Stomach (tissue), 19 donors: ENCODE measurements around the gene DIRAS1. TPM values are rescaled to one million over a fixed set of nuclear protein-coding genes. Genes with fewer than 3 reads are reported as not detected.

ENCODE experiments used
- DNase-seq, 2 donors: peaks; one replicate each; pipeline versions ENCODE4 v3.0.0 to v3.0.0-alpha.2; 2013 to 2019
- H3K27ac ChIP-seq, 5 donors: fragments of 200-600 bp in 4 of 5; sonication (generic) in 4 of 5; one replicate each; pipeline ENCODE4 v1.5.1; 2013 to 2019; ENCODE audit warnings: mild to moderate bottlenecking in 1 of 5, moderate library complexity in 1 of 5
- H3K27me3 ChIP-seq, 3 donors: fragments of 200-600 bp; sonication (generic); one replicate each; pipeline ENCODE4 v1.5.1; 2017 to 2019; ENCODE audit warnings: mixed run types in 1 of 3
- H3K36me3 ChIP-seq, 4 donors: fragments of 200-600 bp; sonication (generic); 1 replicate in 3 of 4; 2 replicates in 1 of 4; pipeline ENCODE4 v1.5.1; 2016 to 2019
- H3K4me1 ChIP-seq, 4 donors: fragments of 200-600 bp; sonication (generic); one replicate each; pipeline ENCODE4 v1.5.1; 2016 to 2019
- H3K4me3 ChIP-seq, 4 donors: fragments of 200-600 bp; sonication (generic) in 3 of 4; one replicate each; pipeline ENCODE4 v1.5.1; 2016 to 2019; ENCODE audit warnings: mild to moderate bottlenecking in 1 of 4
- H3K9me3 ChIP-seq, 4 donors: fragments of 200-600 bp; sonication (generic); one replicate each; pipeline ENCODE4 v1.5.1; 2016 to 2019
- CTCF ChIP-seq, 7 experiments: fragments of 450-650 bp in 4 of 7; fragments of 200-600 bp in 3 of 7; sonication (generic) in 3 of 7; IDR thresholded peaks; one replicate each; pipeline ENCODE4 v1.5.1; 2016 to 2019; ENCODE audit warnings: antibody characterized with exemption in 7 of 7, control low read depth in 2 of 7, mild to moderate bottlenecking in 1 of 7
- EP300 ChIP-seq: sonication (generic); formaldehyde crosslinking; IDR thresholded peaks from one replicate; pipeline ENCODE4 v1.6.1; 2017; ENCODE audit warnings: antibody characterized with exemption
- POLR2A ChIP-seq, 4 donors: fragments of 450-650 bp; IDR thresholded peaks; one replicate each; pipeline ENCODE4 v1.6.1; 2016; ENCODE audit warnings: antibody characterized with exemption in 4 of 4, control low read depth in 2 of 4, mild to moderate bottlenecking in 1 of 4, moderate library complexity in 1 of 4
- POLR2AphosphoS5 ChIP-seq, 3 donors: sonication (generic); formaldehyde crosslinking; IDR thresholded peaks; one replicate each; pipeline ENCODE4 v1.6.1; 2016; ENCODE audit warnings: antibody characterized with exemption in 3 of 3
- WGBS, 5 donors: extraction: QIAGEN DNeasy Blood & Tissue Kit in 3 of 5; methylation state at CpG; one replicate each; pipeline versions ENCODE4 v1.1.5 to v1.1.7; 2013 to 2018; 5-methylcytosine and 5-hydroxymethylcytosine counted together
- intact Hi-C: fragments of 100-400 bp; cut with DNase I; formaldehyde crosslinking; loops from one replicate; pipeline ENCODE4 v1.15.1; 2023; ENCODE audit warnings: low total_unique reads
- long read RNA-seq, 10 donors: transcript quantifications; one replicate each; lab custom pipeline, GENCODE V29; 2026
- polyA plus RNA-seq, 3 donors: library from polyadenylated mRNA; stranded (reverse); fragments of 200-250 nt; gene quantifications; one replicate each; pipeline ENCODE4 v1.2.3, GENCODE V29; 2013
- total RNA-seq, 5 donors: library from RNA; depleted of rRNA; stranded (reverse); fragments of >200 nt; gene quantifications; one replicate each; pipeline versions ENCODE4 v1.1.0 to v1.2.3, GENCODE V29; 2014 to 2016
- donor health status: healthy with polysubstance abuse.
- donor health status: Bipolar disorder and iron deficiency.
- donor health status: healthy.

Gene DIRAS1
- total RNA-seq, result 1 to 10 TPM in 2 of 5 donors, under 1 TPM in 2, not detected in 1; 0.73 to 2.9 (median 1.0) TPM
- 1 to 10 TPM; 2.1 to 8.4 (median 2.8) TPM for polyA plus RNA-seq
- long read RNA-seq, donor 1, result 0 reads
- long read RNA-seq, donor 2, result 0 reads
- long read RNA-seq, donor 3, partial matches to known transcripts, result 0 of 3 reads
- long read RNA-seq, donor 3, other reads (novel, unspliced or antisense), result 0 of 3 reads
- long read RNA-seq, donor 4, result 0 reads
- long read RNA-seq, donor 5, partial matches to known transcripts, result 0 of 2 reads
- long read RNA-seq, donor 5, other reads (novel, unspliced or antisense), result 0 of 2 reads
- long read RNA-seq, donor 6, partial matches to known transcripts, result 0 of 3 reads
- long read RNA-seq, donor 6, other reads (novel, unspliced or antisense), result 0 of 3 reads
- long read RNA-seq, donor 7, result 0 reads
- long read RNA-seq, donor 8, partial matches to known transcripts, result 0 of 2 reads
- long read RNA-seq, donor 8, other reads (novel, unspliced or antisense), result 0 of 2 reads
- long read RNA-seq, donor 9, result 0 reads
- long read RNA-seq, donor 10, partial matches to known transcripts, result 0 of 1 reads
- long read RNA-seq, donor 10, other reads (novel, unspliced or antisense), result 0 of 1 reads

- Histone ChIP-seq H3K27ac (peak within 1 kb of the TSS in 2 of 5 donors; percentile 2 to 71), H3K27me3 (peaks cover 5 to 67% (median 38%) of the 10 kb centered on the region in 3 donors), H3K36me3 (no peaks in the 10 kb centered on the region), H3K4me3 (peak within 1 kb of the TSS; percentile 52 to 56 (median 53)), H3K9me3 (peaks cover 0 to 2% (median under 1%) of the 10 kb centered on the region in 4 donors), H3K4me1 (peaks cover 25 to 43% (median 39%) of the 10 kb centered on the region in 4 donors)
- intact Hi-C loops, result no loop called here
- no peak for TF ChIP-seq POLR2A (IDR thresholded peaks at IDR 0.05)
- TF ChIP-seq EP300, result no peak
- TF ChIP-seq CTCF (IDR thresholded peaks at IDR 0.05), result no peak
- 0 to 1% (median 1%) methylated on average over 21 to 82 of the region's 100 CpGs; no CpG with 5 or more reads in 1 of the 5 donors for WGBS, 5 donors
- DNase-seq, result peak in 1 of 2 donors; percentile 55
Measured at GRCh38 chr19:2720777-2721569, at the start of gene DIRAS1. Gene DIRAS1 (minus strand): TSS chr19:2721372. CDS start chr19:2717806, 3,566 bp downstream.

- H3K9me3 ChIP-seq, result no peaks in the 10 kb centered on the region
- peak in 1 of 2 donors; percentile 87 for DNase-seq
- intact Hi-C loops, result no loop called here
- H3K27me3 ChIP-seq, result no peaks in the 10 kb centered on the region
- TF ChIP-seq POLR2A (IDR thresholded peaks at IDR 0.05), result no peak
- TF ChIP-seq EP300, result no peak
- peak in 1 of 3 donors; percentile 17 for TF ChIP-seq POLR2AphosphoS5 (IDR thresholded peaks at IDR 0.05)
- H3K4me1 ChIP-seq, result peaks cover 10 to 49% (median 38%) of the 10 kb centered on the region in 4 donors
- peaks cover 32 to 52% (median 43%) of the 10 kb centered on the region in 4 donors for H3K36me3 ChIP-seq
- H3K27ac ChIP-seq, result peak overlapping the region; percentile 16 to 78 (median 69)
- no peak overlapping the region for H3K4me3 ChIP-seq
- WGBS, 5 donors, result 66 to 81% (median 71%) methylated on average over 33 to 40 of the region's 40 CpGs
Measured at GRCh38 chr19:2770055-2771013, 49.2 kb upstream of the DIRAS1 start.

- Histone ChIP-seq H3K4me3 (no peak overlapping the region), H3K27me3 (no peaks in the 10 kb centered on the region), H3K27ac (peak overlapping the region in 2 of 5 donors; percentile 76 to 78), H3K4me1 (peaks cover 10 to 40% (median 28%) of the 10 kb centered on the region in 4 donors), H3K36me3 (peaks cover 42 to 63% (median 54%) of the 10 kb centered on the region in 4 donors), H3K9me3 (no peaks in the 10 kb centered on the region)
- intact Hi-C loops, result no loop called here
- 71 to 96% (median 94%) methylated on average over 3 to 8 of the region's 8 CpGs for WGBS, 5 donors
- no peak for DNase-seq
- TF ChIP-seq EP300 (no peak), CTCF (IDR thresholded peaks at IDR 0.05) (no peak), POLR2A (IDR thresholded peaks at IDR 0.05) (no peak), POLR2AphosphoS5 (IDR thresholded peaks at IDR 0.05) (no peak)
Measured at GRCh38 chr19:2769218-2769617, 48.0 kb upstream of the DIRAS1 start.
